K562 (cell line): ENCODE results near the gene GET3. TPM values are rescaled to one million over a fixed set of nuclear protein-coding genes. Genes with fewer than 3 reads are reported as not detected.

ENCODE experiments used
- ARNT ChIP-seq, 2 experiments: fragments of 450-650 bp; IDR thresholded peaks; 2 replicates each; pipeline ENCODE4 v1.6.1; 2016; ENCODE audit warnings: mild to moderate bottlenecking in 1 of 2
- DACH1 ChIP-seq: fragments of 450-650 bp; IDR thresholded peaks from 2 replicates; pipeline ENCODE4 v1.6.1; 2018; ENCODE audit not compliant: partially characterized antibody
- NEUROD1 ChIP-seq: fragments of 150-350 bp; IDR thresholded peaks from 2 replicates; pipeline ENCODE4 v1.6.1; 2014; ENCODE audit warnings: borderline replicate concordance, low read length, low read depth; ENCODE audit not compliant: partially characterized antibody
- POLR3G ChIP-seq: IDR thresholded peaks from 2 replicates; pipeline ENCODE4 v1.6.1; 2011; ENCODE audit not compliant: insufficient read length, insufficient replicate concordance; ENCODE audit errors: extremely low read depth
- RAD21 ChIP-seq, 2 experiments: fragments of 250-450 bp in 1 of 2; fragments of 450-650 bp in 1 of 2; sonication (Bioruptor Pico) in 1 of 2; formaldehyde crosslinking in 1 of 2; IDR thresholded peaks in 1 of 2; conservative IDR thresholded peaks in 1 of 2; 2 replicates each; pipeline versions ENCODE4 v1.4.0 to v1.8.0; 2020 to 2022; ENCODE audit warnings: mild to moderate bottlenecking in 2 of 2, moderate library complexity in 1 of 2
- RFX5 ChIP-seq: IDR thresholded peaks from 2 replicates; pipeline ENCODE4 v1.6.1; 2011; ENCODE audit warnings: low read depth, mild to moderate bottlenecking, improper control_type of control experiment, low read length
- TEAD4 ChIP-seq, 2 experiments: sonication (generic) in 1 of 2; formaldehyde crosslinking in 1 of 2; IDR thresholded peaks; 2 replicates each; pipeline versions ENCODE4 v1.6.1 to v1.8.0; 2012 to 2022; ENCODE audit warnings: borderline replicate concordance in 1 of 2, inconsistent platforms in 1 of 2, low read length in 1 of 2, mild to moderate bottlenecking in 1 of 2, missing genetic modification reagents in 1 of 2
- YY1 ChIP-seq, 3 experiments: IDR thresholded peaks; 2 replicates each; pipeline ENCODE4 v1.6.1; 2011; ENCODE audit warnings: low read length in 2 of 3, mild to moderate bottlenecking in 2 of 3, moderate library complexity in 2 of 3, borderline replicate concordance in 1 of 3, control low read depth in 1 of 3, low read depth in 1 of 3; ENCODE audit not compliant: insufficient read depth in 3 of 3, insufficient replicate concordance in 2 of 3, control insufficient read depth in 1 of 3, insufficient read length in 1 of 3; ENCODE audit errors: extremely low read depth in 1 of 3
- ZBTB7A ChIP-seq: IDR thresholded peaks from 2 replicates; pipeline ENCODE4 v1.6.1; 2011; ENCODE audit warnings: low read depth, mild to moderate bottlenecking, low read length, moderate library complexity, borderline replicate concordance; ENCODE audit not compliant: control insufficient read depth
- ZKSCAN3 ChIP-seq: fragments of 250-450 bp; sonication (Bioruptor Pico); IDR thresholded peaks from 2 replicates; pipeline ENCODE4 v1.4.0; 2020
- ZNF121 ChIP-seq: sonication (generic); formaldehyde crosslinking; conservative IDR thresholded peaks from 2 replicates; pipeline ENCODE4 v1.8.0; 2022; ENCODE audit warnings: missing genetic modification reagents
- ZNF584 ChIP-seq: fragments of 200-800 bp; sonication (Bioruptor generic); IDR thresholded peaks from 2 replicates; pipeline ENCODE4 v1.6.1; 2016; ENCODE audit warnings: low read depth, mild to moderate bottlenecking, missing genetic modification characterization, missing compliant biosample characterization
- polyA plus RNA-seq, 8 experiments: library from polyadenylated mRNA; depleted of rRNA in 4 of 8; stranded (reverse) in 5 of 8; unstranded in 3 of 8; fragments of >200 nt; fragmentation: Nextera tagmentation in 2 of 8; fragmentation: Illumina TruSeq in 1 of 8; extraction: Ambion mirVana in 2 of 8; extraction: Trizol in 1 of 8; gene quantifications; 2 replicates each; pipeline versions ENCODE4 v1.2.1 to v1.2.3, GENCODE V29; 2011 to 2014; ENCODE audit warnings: inconsistent platforms in 1 of 8, missing spikeins in 1 of 8
- total RNA-seq, 7 experiments: library from RNA; depleted of rRNA in 6 of 7; stranded (reverse); fragments of >200 nt in 6 of 7; fragmentation: Illumina TruSeq in 2 of 7; extraction: Trizol in 2 of 7; gene quantifications; 2 replicates each; pipeline versions ENCODE4 v1.2.1 to v1.2.3, GENCODE V29; 2011 to 2021; ENCODE audit warnings: low replicate concordance in 1 of 7
- TF ChIP-seq, protein P1 (sequence below): fragments of 250-450 bp; sonication (Bioruptor Pico); IDR thresholded peaks from 2 replicates; pipeline ENCODE4 v1.5.0; 2022; ENCODE audit warnings: mild to moderate bottlenecking
- TF ChIP-seq, protein P2 (sequence below): fragments of 200-800 bp; sonication (Bioruptor generic); IDR thresholded peaks from 2 replicates; pipeline ENCODE4 v1.6.1; 2017; ENCODE audit warnings: missing genetic modification characterization, missing compliant biosample characterization
- TF ChIP-seq, protein P3 (sequence below): sonication (generic); formaldehyde crosslinking; IDR thresholded peaks from 2 replicates; pipeline ENCODE4 v1.8.1; 2023; ENCODE audit warnings: mild to moderate bottlenecking, missing genetic modification reagents
- TF ChIP-seq, protein P4 (sequence below): fragments of 250-450 bp; sonication (Bioruptor Pico); IDR thresholded peaks from 2 replicates; pipeline ENCODE4 v1.5.0; 2021; ENCODE audit warnings: mild to moderate bottlenecking, borderline replicate concordance

GET3 gene
- total and polyA plus RNA-seq, 9 of the 15 experiments (the other 6 are each of a cell fraction or from before 2014, with no cell fraction given), result 8.3 to 83.5 (median 51.8) TPM

DNA sequence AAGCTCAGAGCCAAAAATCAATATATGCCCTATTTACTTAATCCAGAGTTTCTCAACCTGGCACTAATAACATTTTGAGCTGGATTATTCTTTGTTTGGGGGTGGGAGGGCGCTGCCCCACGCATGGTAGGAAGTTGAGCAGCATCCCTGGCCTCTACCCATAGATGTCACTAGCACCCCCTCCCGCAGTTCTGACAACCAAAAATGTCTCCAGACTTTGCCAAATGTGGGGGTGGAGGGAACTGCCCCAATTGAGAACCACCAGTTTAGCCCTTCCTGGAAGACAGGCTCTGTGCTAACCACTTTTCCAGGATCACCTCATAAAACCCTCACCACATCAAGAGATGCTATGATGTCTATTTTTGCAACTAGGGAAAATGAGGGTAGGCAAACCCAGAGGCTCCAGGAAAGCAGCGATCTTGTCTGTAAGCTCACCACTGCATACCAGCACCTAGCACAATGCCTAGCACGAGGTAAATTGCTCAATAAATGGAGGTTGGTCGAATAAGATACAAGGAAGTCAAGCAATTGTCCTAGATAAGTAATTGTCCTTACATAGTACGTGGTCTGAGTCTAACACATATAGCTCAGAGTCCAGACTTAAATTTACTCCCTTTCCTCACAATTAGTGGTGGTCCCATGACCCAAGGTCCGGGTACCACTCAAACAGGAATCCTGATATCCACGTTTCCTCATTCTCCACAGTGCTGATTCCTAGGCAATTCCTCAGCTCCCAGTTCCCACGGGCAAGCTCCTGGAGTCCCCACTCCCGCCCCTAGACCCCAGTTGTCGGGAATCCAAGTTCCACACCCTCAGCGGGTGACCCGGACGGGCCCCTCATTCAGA is 3.7 kb upstream of the GET3 start (continued):
- TF ChIP-seq ZNF121 (CRISPR knock-in tag), result no peak
- no peak for TF ChIP-seq ZKSCAN3 (CRISPR knock-in tag)
- TF ChIP-seq RFX5, result no peak
- peak; percentile 41; the same call in 1 of the 2 replicates for TF ChIP-seq TEAD4 (IDR thresholded peaks at IDR 0.05; ENCODE audit: low read length)
- no peak for TF ChIP-seq TEAD4 (CRISPR knock-in tag; IDR thresholded peaks at IDR 0.05; ENCODE audit: borderline replicate concordance)
- no peak for TF ChIP-seq NEUROD1
- TF ChIP-seq, protein P1, sequence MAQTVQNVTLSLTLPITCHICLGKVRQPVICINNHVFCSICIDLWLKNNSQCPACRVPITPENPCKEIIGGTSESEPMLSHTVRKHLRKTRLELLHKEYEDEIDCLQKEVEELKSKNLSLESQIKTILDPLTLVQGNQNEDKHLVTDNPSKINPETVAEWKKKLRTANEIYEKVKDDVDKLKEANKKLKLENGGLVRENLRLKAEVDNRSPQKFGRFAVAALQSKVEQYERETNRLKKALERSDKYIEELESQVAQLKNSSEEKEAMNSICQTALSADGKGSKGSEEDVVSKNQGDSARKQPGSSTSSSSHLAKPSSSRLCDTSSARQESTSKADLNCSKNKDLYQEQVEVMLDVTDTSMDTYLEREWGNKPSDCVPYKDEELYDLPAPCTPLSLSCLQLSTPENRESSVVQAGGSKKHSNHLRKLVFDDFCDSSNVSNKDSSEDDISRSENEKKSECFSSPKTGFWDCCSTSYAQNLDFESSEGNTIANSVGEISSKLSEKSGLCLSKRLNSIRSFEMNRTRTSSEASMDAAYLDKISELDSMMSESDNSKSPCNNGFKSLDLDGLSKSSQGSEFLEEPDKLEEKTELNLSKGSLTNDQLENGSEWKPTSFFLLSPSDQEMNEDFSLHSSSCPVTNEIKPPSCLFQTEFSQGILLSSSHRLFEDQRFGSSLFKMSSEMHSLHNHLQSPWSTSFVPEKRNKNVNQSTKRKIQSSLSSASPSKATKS (CRISPR knock-in tag), result no peak
- TF ChIP-seq ARNT (IDR thresholded peaks at IDR 0.05), result no peak; a peak in 1 of 4 replicates
- TF ChIP-seq ZBTB7A, result peak; percentile 21; the same call in 1 of the 2 replicates
- peak; percentile 23 to 28; a peak in 3 of 4 replicates for TF ChIP-seq RAD21 (CRISPR knock-in tag; conservative IDR thresholded peaks at IDR 0.05 in 1 of 2, IDR thresholded peaks at IDR 0.05 in 1 of 2)
- TF ChIP-seq ZNF584, result no peak
- TF ChIP-seq DACH1, result no peak
- peak in 2 of 3 experiments; percentile 43 to 74 for TF ChIP-seq YY1 (IDR thresholded peaks at IDR 0.05; ENCODE audit: borderline replicate concordance in 1 of 3, control insufficient read depth in 1 of 3, extremely low read depth in 1 of 3, insufficient read depth in 3 of 3, insufficient read length in 1 of 3, insufficient replicate concordance in 2 of 3, low read depth in 1 of 3, low read length in 2 of 3)
- TF ChIP-seq, protein P2, sequence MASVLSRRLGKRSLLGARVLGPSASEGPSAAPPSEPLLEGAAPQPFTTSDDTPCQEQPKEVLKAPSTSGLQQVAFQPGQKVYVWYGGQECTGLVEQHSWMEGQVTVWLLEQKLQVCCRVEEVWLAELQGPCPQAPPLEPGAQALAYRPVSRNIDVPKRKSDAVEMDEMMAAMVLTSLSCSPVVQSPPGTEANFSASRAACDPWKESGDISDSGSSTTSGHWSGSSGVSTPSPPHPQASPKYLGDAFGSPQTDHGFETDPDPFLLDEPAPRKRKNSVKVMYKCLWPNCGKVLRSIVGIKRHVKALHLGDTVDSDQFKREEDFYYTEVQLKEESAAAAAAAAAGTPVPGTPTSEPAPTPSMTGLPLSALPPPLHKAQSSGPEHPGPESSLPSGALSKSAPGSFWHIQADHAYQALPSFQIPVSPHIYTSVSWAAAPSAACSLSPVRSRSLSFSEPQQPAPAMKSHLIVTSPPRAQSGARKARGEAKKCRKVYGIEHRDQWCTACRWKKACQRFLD (CRISPR knock-in tag), result no peak
- TF ChIP-seq, protein P3, sequence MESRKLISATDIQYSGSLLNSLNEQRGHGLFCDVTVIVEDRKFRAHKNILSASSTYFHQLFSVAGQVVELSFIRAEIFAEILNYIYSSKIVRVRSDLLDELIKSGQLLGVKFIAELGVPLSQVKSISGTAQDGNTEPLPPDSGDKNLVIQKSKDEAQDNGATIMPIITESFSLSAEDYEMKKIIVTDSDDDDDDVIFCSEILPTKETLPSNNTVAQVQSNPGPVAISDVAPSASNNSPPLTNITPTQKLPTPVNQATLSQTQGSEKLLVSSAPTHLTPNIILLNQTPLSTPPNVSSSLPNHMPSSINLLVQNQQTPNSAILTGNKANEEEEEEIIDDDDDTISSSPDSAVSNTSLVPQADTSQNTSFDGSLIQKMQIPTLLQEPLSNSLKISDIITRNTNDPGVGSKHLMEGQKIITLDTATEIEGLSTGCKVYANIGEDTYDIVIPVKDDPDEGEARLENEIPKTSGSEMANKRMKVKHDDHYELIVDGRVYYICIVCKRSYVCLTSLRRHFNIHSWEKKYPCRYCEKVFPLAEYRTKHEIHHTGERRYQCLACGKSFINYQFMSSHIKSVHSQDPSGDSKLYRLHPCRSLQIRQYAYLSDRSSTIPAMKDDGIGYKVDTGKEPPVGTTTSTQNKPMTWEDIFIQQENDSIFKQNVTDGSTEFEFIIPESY (CRISPR knock-in tag), result no peak
- TF ChIP-seq, protein P4, sequence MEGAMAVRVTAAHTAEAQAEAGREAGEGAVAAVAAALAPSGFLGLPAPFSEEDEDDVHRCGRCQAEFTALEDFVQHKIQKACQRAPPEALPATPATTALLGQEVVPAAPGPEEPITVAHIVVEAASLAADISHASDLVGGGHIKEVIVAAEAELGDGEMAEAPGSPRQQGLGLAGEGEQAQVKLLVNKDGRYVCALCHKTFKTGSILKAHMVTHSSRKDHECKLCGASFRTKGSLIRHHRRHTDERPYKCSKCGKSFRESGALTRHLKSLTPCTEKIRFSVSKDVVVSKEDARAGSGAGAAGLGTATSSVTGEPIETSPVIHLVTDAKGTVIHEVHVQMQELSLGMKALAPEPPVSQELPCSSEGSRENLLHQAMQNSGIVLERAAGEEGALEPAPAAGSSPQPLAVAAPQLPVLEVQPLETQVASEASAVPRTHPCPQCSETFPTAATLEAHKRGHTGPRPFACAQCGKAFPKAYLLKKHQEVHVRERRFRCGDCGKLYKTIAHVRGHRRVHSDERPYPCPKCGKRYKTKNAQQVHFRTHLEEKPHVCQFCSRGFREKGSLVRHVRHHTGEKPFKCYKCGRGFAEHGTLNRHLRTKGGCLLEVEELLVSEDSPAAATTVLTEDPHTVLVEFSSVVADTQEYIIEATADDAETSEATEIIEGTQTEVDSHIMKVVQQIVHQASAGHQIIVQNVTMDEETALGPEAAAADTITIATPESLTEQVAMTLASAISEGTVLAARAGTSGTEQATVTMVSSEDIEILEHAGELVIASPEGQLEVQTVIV, result no peak
- TF ChIP-seq POLR3G, result no peak
